SK-N-SH (cell line): ENCODE data around the gene NCAPD3.

ENCODE experiments used
- CTCF ChIP-seq: fragments of 200-600 bp; sonication (generic); IDR thresholded peaks from 2 replicates; pipeline ENCODE4 v1.6.1; 2017; ENCODE audit warnings: antibody characterized with exemption, mild to moderate bottlenecking, moderate library complexity
- ELF1 ChIP-seq: IDR thresholded peaks from 2 replicates; pipeline ENCODE4 v1.4.0; 2012
- EP300 ChIP-seq, 2 experiments: IDR thresholded peaks; 2 replicates each; pipeline versions ENCODE4 v1.4.0 to v1.6.1; 2012; ENCODE audit warnings: borderline replicate concordance in 1 of 2, low read depth in 1 of 2, low read length in 1 of 2
- EZH2phosphoT487 ChIP-seq: fragments of 200-600 bp; sonication (generic); IDR thresholded peaks from 2 replicates; pipeline ENCODE4 v1.6.1; 2017; ENCODE audit warnings: low read depth, mixed run types, mild to moderate bottlenecking, antibody characterized with exemption, moderate library complexity, borderline replicate concordance
- FOSL2 ChIP-seq: IDR thresholded peaks from 2 replicates; pipeline ENCODE4 v1.4.0; 2012; ENCODE audit warnings: low read depth, mild to moderate bottlenecking, moderate library complexity, borderline replicate concordance
- JUND ChIP-seq: IDR thresholded peaks from 2 replicates; pipeline ENCODE4 v1.4.0; 2012
- POLR2AphosphoS5 ChIP-seq: IDR thresholded peaks from 2 replicates; pipeline ENCODE4 v1.6.1; 2012; ENCODE audit warnings: low read depth, low read length
- RAD21 ChIP-seq: IDR thresholded peaks from 2 replicates; pipeline ENCODE4 v1.6.1; 2012; ENCODE audit warnings: mild to moderate bottlenecking, low read length
- RCOR1 ChIP-seq: fragments of 150-350 bp; IDR thresholded peaks from 2 replicates; pipeline ENCODE4 v1.6.1; 2017; ENCODE audit warnings: antibody characterized with exemption, low read length
- RFX5 ChIP-seq: IDR thresholded peaks from 2 replicates; pipeline ENCODE4 v1.6.1; 2012; ENCODE audit warnings: mild to moderate bottlenecking, improper control_type of control experiment, low read length
- TAF1 ChIP-seq: IDR thresholded peaks from 2 replicates; pipeline ENCODE4 v1.6.1; 2012; ENCODE audit warnings: low read depth, mild to moderate bottlenecking, low read length, moderate library complexity, borderline replicate concordance
- TCF12 ChIP-seq: IDR thresholded peaks from 2 replicates; pipeline ENCODE4 v1.4.0; 2012
- USF1 ChIP-seq: IDR thresholded peaks from 2 replicates; pipeline ENCODE4 v1.4.0; 2012; ENCODE audit warnings: low read depth, borderline replicate concordance

GRCh38 chr11:134260983-134261382, 37.2 kb upstream of the NCAPD3 start:
- TF ChIP-seq POLR2AphosphoS5 (no peak), CTCF (no peak), EP300 (IDR thresholded peaks at IDR 0.05; ENCODE audit: borderline replicate concordance in 1 of 2, low read depth in 1 of 2, low read length in 1 of 2) (no peak), JUND (no peak), RFX5 (no peak), EZH2phosphoT487 (no peak), USF1 (no peak), RCOR1 (no peak), TAF1 (no peak), FOSL2 (no peak), ELF1 (no peak), RAD21 (no peak), TCF12 (no peak)
